NCI-H2029 (cell line): ENCODE measurements around the gene AQP7.
A peak's percentile ranks its signal among the peaks of the same experiment; 100 is the strongest.
"Not testable (repeated sequence)": the region's sequence is repeated elsewhere in the genome, so short reads cannot be mapped to it uniquely, and the experiment has no call there.

Experiments used
- DNase-seq: peaks from one replicate; lab custom pipeline; 2025; lab: John Stamatoyannopoulos, UW

AQP7 gene

GRCh38 chr9:33374634-33375237 lies 27.6 kb downstream of the AQP7 start:
- peak; percentile 77 for DNase-seq

GRCh38 chr9:33374190-33374589 lies 28.2 kb downstream of the AQP7 start:
- no peak for DNase-seq

- no peak for DNase-seq
Measured at GRCh38 chr9:33372900-33373299, 29.5 kb downstream of the AQP7 start.

- DNase-seq = no peak
Measured at GRCh38 chr9:33366979-33367480, 35.3 kb downstream of the AQP7 start.

- DNase-seq = not testable (repeated sequence)
Measured at GRCh38 chr9:33364814-33365213, 37.6 kb downstream of the AQP7 start.

GRCh38 chr9:33364127-33364526 lies 38.2 kb downstream of the AQP7 start:
- DNase-seq = no peak

- not testable (repeated sequence) for DNase-seq
Measured at GRCh38 chr9:33358641-33359040, 43.7 kb downstream of the AQP7 start.

- no peak for DNase-seq
Measured at GRCh38 chr9:33355933-33356332, 46.4 kb downstream of the AQP7 start.

- no peak for DNase-seq
Measured at GRCh38 chr9:33354651-33355211, 47.6 kb downstream of the AQP7 start.

GRCh38 chr9:33351547-33351946 lies 50.8 kb downstream of the AQP7 start:
- DNase-seq = no peak

- DNase-seq = no peak
Measured at GRCh38 chr9:33350310-33350709, 52.1 kb downstream of the AQP7 start.

- DNase-seq = no peak
Measured at GRCh38 chr9:33349743-33350142, 52.6 kb downstream of the AQP7 start.

GRCh38 chr9:33348998-33349397 lies 53.4 kb downstream of the AQP7 start:
- DNase-seq = no peak

GRCh38 chr9:33346564-33346963 lies 55.8 kb downstream of the AQP7 start:
- DNase-seq = no peak

GRCh38 chr9:33344145-33344544 lies 58.2 kb downstream of the AQP7 start:
- DNase-seq = no peak

GRCh38 chr9:33341182-33341581 lies 61.2 kb downstream of the AQP7 start:
- DNase-seq = no peak

- DNase-seq = no peak
Measured at GRCh38 chr9:33340186-33340585, 62.2 kb downstream of the AQP7 start.
